ENCODE data around the gene LIPT2. TPM values are rescaled to one million over a fixed set of nuclear protein-coding genes. Genes with fewer than 3 reads are reported as not detected.

The LIPT2 gene
- total RNA-seq, 1 experiment from 2014 or later = 8.2 TPM

GRCh38 chr11:74442636-74443035, 50.9 kb downstream of the LIPT2 start:
- Histone ChIP-seq H3K27me3 (ENCODE audit: insufficient read depth, low read length) (no peaks in the 10 kb centered on the region), H4K91ac (ENCODE audit: insufficient read length, low read depth, low read length) (no peak overlapping the region), H3K4me2 (ENCODE audit: insufficient read depth, insufficient read length, low read length) (no peak overlapping the region), H3T11ph (ENCODE audit: low read length) (no peak overlapping the region), H2AFZ (ENCODE audit: low read length) (no peak overlapping the region), H2BK15ac (ENCODE audit: low read depth, low read length) (no peak overlapping the region), H4K20me1 (ENCODE audit: control insufficient read depth, insufficient read depth, insufficient read length) (no peaks in the 10 kb centered on the region), H2BK12ac (ENCODE audit: insufficient read length, low read depth, low read length) (no peak overlapping the region), H3K79me2 (ENCODE audit: insufficient read depth, low read length) (no peaks in the 10 kb centered on the region), H3K79me1 (ENCODE audit: insufficient read depth, low read depth, low read length, poor library complexity, severe bottlenecking) (no peaks in the 10 kb centered on the region), H3K9ac (ENCODE audit: extremely low read depth, insufficient read length, low read length) (no peak overlapping the region), H3K18ac (ENCODE audit: insufficient read length, low read depth, low read length) (no peak overlapping the region), H3K14ac (ENCODE audit: insufficient read depth, low read length) (no peak overlapping the region), H2BK5ac (ENCODE audit: insufficient read length, low read length) (no peak overlapping the region), H3K4me1 (ENCODE audit: insufficient read depth, low read length) (no peaks in the 10 kb centered on the region), H4K8ac (replicated peaks; ENCODE audit: insufficient read length, low read depth, low read length) (no peak overlapping the region), H3K9me3 (ENCODE audit: control insufficient read depth, low read depth, low read length) (no peaks in the 10 kb centered on the region), H3K23ac (ENCODE audit: insufficient read length, low read depth, low read length) (no peak overlapping the region), H2BK120ac (ENCODE audit: low read depth, low read length, poor library complexity, severe bottlenecking) (no peak overlapping the region), H3K4ac (ENCODE audit: low read depth, low read length) (no peak overlapping the region), H3K56ac (ENCODE audit: insufficient read length, low read depth, low read length) (no peak overlapping the region), H3K23me2 (ENCODE audit: insufficient read length, low read depth, low read length, poor library complexity, severe bottlenecking) (no peaks in the 10 kb centered on the region), H4K5ac (ENCODE audit: insufficient read length, low read depth, low read length) (no peak overlapping the region), H2BK20ac (ENCODE audit: low read depth, low read length, poor library complexity, severe bottlenecking) (no peak overlapping the region), H3K27ac (ENCODE audit: insufficient read length, low read depth, low read length) (no peak overlapping the region), H2AK5ac (ENCODE audit: insufficient read length, low read length) (no peak overlapping the region)
- H3K27ac Mint-ChIP-seq = no peak overlapping the region
- no peaks in the 10 kb centered on the region for H3K36me3 Mint-ChIP-seq (ENCODE audit: insufficient read depth in 1 of 3, low read depth in 3 of 3)
- no peak for TF ChIP-seq CTCF (conservative IDR thresholded peaks at IDR 0.05)
- no peak overlapping the region for H3K4me3 Mint-ChIP-seq
- no CpG with 5 or more reads among the region's 3 CpGs for WGBS (ENCODE audit: extremely low coverage, insufficient read length, low lambda C conversion rate)
- DNase-seq = no peak
- H3K9me3 Mint-ChIP-seq = no peaks in the 10 kb centered on the region
- H3K4me1 Mint-ChIP-seq = peaks cover 13 to 24% of the 10 kb centered on the region in 2 experiments
- H3K27me3 Mint-ChIP-seq (ENCODE audit: low read depth) = no peaks in the 10 kb centered on the region

Other genes starting within 250 kb of the LIPT2 start
- gene P4HA3, start 182.1 kb downstream of the LIPT2 start, total RNA-seq (2021) = not detected in 2 replicates
- gene PGM2L1, start 95.3 kb downstream of the LIPT2 start, total RNA-seq (2021) = 16.9 and 17.7 TPM in 2 replicates
- 4.9 and 5.6 TPM in 2 replicates for gene KCNE3, start 26.2 kb downstream of the LIPT2 start, total RNA-seq (2021)
- 34.1 and 35.8 TPM in 2 replicates for gene POLD3, start 98.9 kb upstream of the LIPT2 start, total RNA-seq (2021)
- 0.33 and 0.39 TPM in 2 replicates for gene CHRDL2, start 237.7 kb upstream of the LIPT2 start, total RNA-seq (2021)

Data from H9 (cell line).